Neural progenitor cell (in vitro differentiated cells): ENCODE results near the gene MLH1. TPM values are rescaled to one million over a fixed set of nuclear protein-coding genes. Genes with fewer than 3 reads are reported as not detected.
"Not testable (repeated sequence)": the region's sequence is repeated elsewhere in the genome, so short reads cannot be mapped to it uniquely, and the experiment has no call there.

Experiments used
- DNase-seq: peaks from one replicate; pipeline ENCODE4 v3.0.0-alpha.2; 2016; ENCODE audit warnings: low spot score
- H2AFZ ChIP-seq: fragments of 200-600 bp; sonication (generic); replicated peaks from 2 replicates; pipeline ENCODE4 v1.6.1; 2016; ENCODE audit warnings: antibody characterized with exemption
- H3F3A ChIP-seq: fragments of 200-600 bp; sonication (generic); 2 replicates; pipeline ENCODE4 v1.6.1; 2016; ENCODE audit warnings: antibody characterized with exemption, low read depth
- H3K27ac ChIP-seq: fragments of 200-600 bp; sonication (generic); 2 replicates; pipeline ENCODE4 v1.5.1; 2016; ENCODE audit warnings: mild to moderate bottlenecking
- H3K27me3 ChIP-seq: fragments of 200-600 bp; sonication (generic); 2 replicates; pipeline ENCODE4 v1.6.1; 2016; ENCODE audit warnings: mild to moderate bottlenecking, moderate library complexity
- H3K36me3 ChIP-seq: fragments of 200-600 bp; sonication (generic); 2 replicates; pipeline ENCODE4 v1.5.1; 2016
- H3K4me1 ChIP-seq: fragments of 200-600 bp; sonication (generic); 2 replicates; pipeline ENCODE4 v1.6.1; 2016; ENCODE audit warnings: mixed run types
- H3K4me2 ChIP-seq: fragments of 200-600 bp; sonication (generic); 2 replicates; pipeline ENCODE4 v1.6.1; 2016
- H3K4me3 ChIP-seq: fragments of 200-600 bp; sonication (generic); 2 replicates; pipeline ENCODE4 v1.5.1; 2016
- H3K79me2 ChIP-seq: fragments of 200-600 bp; sonication (generic); 2 replicates; pipeline ENCODE4 v1.6.1; 2016; ENCODE audit warnings: low read depth
- H3K9ac ChIP-seq: fragments of 200-600 bp; sonication (generic); 2 replicates; pipeline ENCODE4 v1.6.1; 2016
- H3K9me3 ChIP-seq: fragments of 200-600 bp; sonication (generic); 2 replicates; pipeline ENCODE4 v1.5.1; 2016; ENCODE audit warnings: low read depth
- H4K20me1 ChIP-seq: fragments of 200-600 bp; sonication (generic); 2 replicates; pipeline ENCODE4 v1.6.1; 2016; ENCODE audit warnings: low read depth
- H3K27ac Mint-ChIP-seq: 3 replicates; pipeline ENCODE4 v1.8.0; 2021; ENCODE audit warnings: mixed read lengths
- H3K27me3 Mint-ChIP-seq: 2 replicates; pipeline ENCODE4 v1.8.0; 2022; ENCODE audit warnings: low read depth, mild to moderate bottlenecking, inconsistent platforms, moderate library complexity, mixed read lengths; ENCODE audit not compliant: insufficient read depth
- H3K36me3 Mint-ChIP-seq: 3 replicates; pipeline ENCODE4 v1.8.0; 2021; ENCODE audit warnings: mixed read lengths
- H3K4me1 Mint-ChIP-seq: 3 replicates; pipeline ENCODE4 v1.8.0; 2021; ENCODE audit warnings: mixed read lengths
- H3K4me3 Mint-ChIP-seq: 3 replicates; pipeline ENCODE4 v1.8.0; 2021; ENCODE audit warnings: mild to moderate bottlenecking, moderate library complexity, mixed read lengths
- H3K9me3 Mint-ChIP-seq: 3 replicates; pipeline ENCODE4 v1.8.0; 2020; ENCODE audit warnings: mixed read lengths
- CTCF ChIP-seq: fragments of 200-600 bp; sonication (generic); IDR thresholded peaks from 2 replicates; pipeline ENCODE4 v1.5.1; 2017; ENCODE audit warnings: antibody characterized with exemption, mild to moderate bottlenecking
- EZH2 ChIP-seq: fragments of 200-600 bp; sonication (generic); IDR thresholded peaks from 2 replicates; pipeline ENCODE4 v1.6.1; 2017; ENCODE audit warnings: antibody characterized with exemption, mild to moderate bottlenecking, moderate library complexity
- EZH2phosphoT487 ChIP-seq: fragments of 200-600 bp; sonication (generic); IDR thresholded peaks from 2 replicates; pipeline ENCODE4 v1.6.1; 2017; ENCODE audit warnings: antibody characterized with exemption
- total RNA-seq: library from RNA; depleted of rRNA; stranded (reverse); fragments of >200 nt; gene quantifications from 2 replicates; pipeline ENCODE4 v1.2.3, GENCODE V29; 2015; ENCODE audit warnings: low replicate concordance

MLH1 gene
- total RNA-seq, 1 donor from 2014 or later = 71.1 TPM

DNA sequence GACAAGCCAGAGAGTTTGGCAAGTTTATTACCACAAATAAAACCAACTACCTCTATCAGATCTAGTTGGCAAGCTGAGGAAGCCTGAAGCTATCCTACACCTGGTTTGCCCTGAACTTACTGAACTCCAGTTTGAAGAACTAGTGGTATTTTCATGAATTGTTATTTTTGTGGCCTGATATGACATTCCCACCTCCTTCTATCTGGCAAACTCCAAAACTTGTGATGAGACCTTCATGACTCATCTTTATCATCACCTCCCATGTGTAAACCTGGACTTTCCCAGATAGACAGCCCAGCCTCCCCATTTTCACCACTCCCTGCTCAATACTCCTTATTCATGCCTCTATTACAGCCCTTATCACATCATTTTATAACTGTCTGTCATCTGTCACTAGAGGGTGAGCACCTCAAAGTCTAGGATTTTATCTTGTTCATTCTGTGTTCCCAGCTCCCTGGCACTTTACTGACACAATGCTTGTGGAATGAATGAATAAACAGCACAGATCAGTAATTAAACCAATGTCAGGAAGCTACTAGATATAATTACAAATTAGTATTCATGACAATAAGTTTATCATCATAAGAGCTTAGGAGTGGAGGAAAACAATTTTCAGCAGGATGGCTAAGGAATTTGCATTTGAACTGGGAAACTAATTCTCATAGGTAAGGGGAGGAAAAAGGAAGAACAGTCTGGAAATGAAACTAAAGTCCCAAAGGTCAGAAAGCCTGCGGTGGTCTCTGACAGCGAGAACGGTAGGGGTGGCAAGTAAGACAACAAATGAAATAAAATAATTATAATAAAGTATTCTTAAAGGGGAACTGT lies 35.2 kb upstream of the MLH1 start:
- no peak for DNase-seq
- Histone ChIP-seq H3K4me1 (no peaks in the 10 kb centered on the region), H3K4me2 (no peak overlapping the region), H3K4me3 (no peak overlapping the region), H3K27ac (no peak overlapping the region), H3K79me2 (no peaks in the 10 kb centered on the region), H2AFZ (peak overlapping the region; percentile 55), H4K20me1 (no peaks in the 10 kb centered on the region), H3K9me3 (no peaks in the 10 kb centered on the region), H3F3A (peaks cover 3% of the 10 kb centered on the region), H3K27me3 (no peaks in the 10 kb centered on the region), H3K9ac (no peak overlapping the region), H3K36me3 (no peaks in the 10 kb centered on the region)
- H3K4me1 Mint-ChIP-seq = peaks cover 10% of the 10 kb centered on the region
- peaks cover 2% of the 10 kb centered on the region for H3K27me3 Mint-ChIP-seq
- H3K9me3 Mint-ChIP-seq = no peaks in the 10 kb centered on the region
- TF ChIP-seq EZH2phosphoT487 = no peak
- TF ChIP-seq EZH2 = no peak
- no peak for TF ChIP-seq CTCF
- no peaks in the 10 kb centered on the region for H3K36me3 Mint-ChIP-seq
- H3K27ac Mint-ChIP-seq = no peak overlapping the region
- no peak overlapping the region for H3K4me3 Mint-ChIP-seq

GRCh38 chr3:36959821-36960220 lies 33.5 kb upstream of the MLH1 start:
- peaks cover 3% of the 10 kb centered on the region for H3F3A ChIP-seq
- Mint-ChIP-seq H3K36me3 (no peaks in the 10 kb centered on the region), H3K4me1 (peaks cover 10% of the 10 kb centered on the region), H3K4me3 (no peak overlapping the region), H3K27ac (peak overlapping the region; percentile 1), H3K9me3 (no peaks in the 10 kb centered on the region), H3K27me3 (peaks cover 2% of the 10 kb centered on the region)
- no peak overlapping the region for H3K4me3 ChIP-seq
- H4K20me1 ChIP-seq = no peaks in the 10 kb centered on the region
- no peaks in the 10 kb centered on the region for H3K36me3 ChIP-seq
- H3K27ac ChIP-seq = no peak overlapping the region
- no peaks in the 10 kb centered on the region for H3K79me2 ChIP-seq
- no peak overlapping the region for H3K9ac ChIP-seq
- no peaks in the 10 kb centered on the region for H3K4me1 ChIP-seq
- H3K27me3 ChIP-seq = no peaks in the 10 kb centered on the region
- no peak overlapping the region for H2AFZ ChIP-seq
- TF ChIP-seq CTCF (no peak), EZH2 (no peak), EZH2phosphoT487 (no peak)
- no peak for DNase-seq
- no peak overlapping the region for H3K4me2 ChIP-seq
- no peaks in the 10 kb centered on the region for H3K9me3 ChIP-seq

GRCh38 chr3:36960502-36960901 lies 32.8 kb upstream of the MLH1 start:
- Histone ChIP-seq H3K4me2 (no peak overlapping the region), H3K4me1 (no peaks in the 10 kb centered on the region), H3K9ac (no peak overlapping the region), H3K27me3 (no peaks in the 10 kb centered on the region), H3K36me3 (no peaks in the 10 kb centered on the region), H4K20me1 (no peaks in the 10 kb centered on the region), H2AFZ (no peak overlapping the region), H3F3A (peaks cover 3% of the 10 kb centered on the region), H3K27ac (no peak overlapping the region), H3K9me3 (no peaks in the 10 kb centered on the region), H3K4me3 (no peak overlapping the region), H3K79me2 (no peaks in the 10 kb centered on the region)
- DNase-seq = no peak
- H3K4me3 Mint-ChIP-seq = no peak overlapping the region
- H3K27me3 Mint-ChIP-seq = peaks cover 2% of the 10 kb centered on the region
- no peaks in the 10 kb centered on the region for H3K9me3 Mint-ChIP-seq
- H3K4me1 Mint-ChIP-seq = peaks cover 10% of the 10 kb centered on the region
- no peaks in the 10 kb centered on the region for H3K36me3 Mint-ChIP-seq
- TF ChIP-seq CTCF (no peak), EZH2phosphoT487 (no peak), EZH2 (no peak)
- no peak overlapping the region for H3K27ac Mint-ChIP-seq

DNA sequence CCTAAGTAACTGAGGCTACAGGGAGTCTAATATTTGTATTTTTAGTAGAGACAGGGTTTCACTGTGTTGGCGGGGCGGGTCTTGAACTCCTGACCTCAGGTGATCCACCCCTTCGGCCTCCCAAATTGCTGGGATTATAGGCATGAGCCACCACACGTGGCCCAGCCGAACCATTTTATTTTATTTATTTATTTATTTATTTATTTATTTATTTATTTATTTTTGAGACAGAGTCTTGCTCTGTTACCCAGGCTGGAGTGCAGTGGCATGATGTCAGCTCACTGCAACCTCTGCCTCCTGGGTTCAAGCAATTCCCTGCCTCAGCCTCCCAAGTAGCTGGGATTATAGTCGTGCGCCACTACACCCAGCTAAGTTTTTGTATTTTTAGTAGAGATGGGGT lies 30.3 kb upstream of the MLH1 start:
- H3K27ac Mint-ChIP-seq, H3K4me1 ChIP-seq: not testable (repeated sequence)

More for the DNA sequence above, 30.3 kb upstream of the MLH1 start:
- not testable (repeated sequence) for H3K4me2 ChIP-seq, H3K4me1 Mint-ChIP-seq, H3K9me3 Mint-ChIP-seq, DNase-seq, H3K4me3 ChIP-seq, H3K4me3 Mint-ChIP-seq, H3K36me3 ChIP-seq, H2AFZ ChIP-seq, H3K27me3 Mint-ChIP-seq, H4K20me1 ChIP-seq, H3K27me3 ChIP-seq, H3F3A ChIP-seq, H3K27ac ChIP-seq, H3K79me2 ChIP-seq, H3K9ac ChIP-seq, H3K9me3 ChIP-seq, H3K36me3 Mint-ChIP-seq
